ENCODE data around the gene PRKCG.

PRKCG gene

GRCh38 chr19:53876651-53877224 is 5.3 kb upstream of the PRKCG start:
- in situ Hi-C loops (cut with HindIII; ENCODE audit: low pct_unique_long_range_greater_than_20kb, low sequenced_read_pairs): no loop called here
- TF ChIP-seq JUND (IDR thresholded peaks at IDR 0.05; ENCODE audit: low read depth): no peak
- DNase-seq (ENCODE audit: low read depth in 1 of 2, low spot score in 1 of 2): no peak

GRCh38 chr19:53877361-53877766 is 4.6 kb upstream of the PRKCG start:
- in situ Hi-C loops (cut with HindIII; ENCODE audit: low pct_unique_long_range_greater_than_20kb, low sequenced_read_pairs): no loop called here
- no peak for DNase-seq (ENCODE audit: low read depth in 1 of 2, low spot score in 1 of 2)
- TF ChIP-seq JUND (IDR thresholded peaks at IDR 0.05; ENCODE audit: low read depth): no peak

- no peak for TF ChIP-seq JUND (IDR thresholded peaks at IDR 0.05; ENCODE audit: low read depth)
- DNase-seq (ENCODE audit: low read depth in 1 of 2, low spot score in 1 of 2): no peak
- in situ Hi-C loops (cut with HindIII; ENCODE audit: low pct_unique_long_range_greater_than_20kb, low sequenced_read_pairs): no loop called here
Observed at GRCh38 chr19:53878776-53879139, 3.2 kb upstream of the PRKCG start.

GRCh38 chr19:53879140-53880081 is 2.6 kb upstream of the PRKCG start:
- TF ChIP-seq JUND (IDR thresholded peaks at IDR 0.05; ENCODE audit: low read depth): no peak
- in situ Hi-C loops (cut with HindIII; ENCODE audit: low pct_unique_long_range_greater_than_20kb, low sequenced_read_pairs): no loop called here
- DNase-seq (ENCODE audit: low read depth in 1 of 2, low spot score in 1 of 2): peak; percentile 77 to 82

GRCh38 chr19:53880711-53881481 is 1.1 kb upstream of the PRKCG start:
- in situ Hi-C loops (cut with HindIII; ENCODE audit: low pct_unique_long_range_greater_than_20kb, low sequenced_read_pairs): no loop called here
- no peak for TF ChIP-seq JUND (IDR thresholded peaks at IDR 0.05; ENCODE audit: low read depth)
- no peak for DNase-seq (ENCODE audit: low read depth in 1 of 2, low spot score in 1 of 2)

GRCh38 chr19:53882391-53883050 is 524 bp downstream of the PRKCG start:
- in situ Hi-C loops (cut with HindIII; ENCODE audit: low pct_unique_long_range_greater_than_20kb, low sequenced_read_pairs): no loop called here
- TF ChIP-seq JUND (IDR thresholded peaks at IDR 0.05; ENCODE audit: low read depth): no peak
- no peak for DNase-seq (ENCODE audit: low read depth in 1 of 2, low spot score in 1 of 2)

- no peak for DNase-seq (ENCODE audit: low read depth in 1 of 2, low spot score in 1 of 2)
- in situ Hi-C loops (cut with HindIII; ENCODE audit: low pct_unique_long_range_greater_than_20kb, low sequenced_read_pairs): no loop called here
- no peak for TF ChIP-seq JUND (IDR thresholded peaks at IDR 0.05; ENCODE audit: low read depth)
Observed at GRCh38 chr19:53883231-53883661, 1.2 kb downstream of the PRKCG start.

- no peak for DNase-seq (ENCODE audit: low read depth in 1 of 2, low spot score in 1 of 2)
- in situ Hi-C loops (cut with HindIII; ENCODE audit: low pct_unique_long_range_greater_than_20kb, low sequenced_read_pairs): no loop called here
- TF ChIP-seq JUND (IDR thresholded peaks at IDR 0.05; ENCODE audit: low read depth): no peak
Observed at GRCh38 chr19:53883741-53884140, 1.7 kb downstream of the PRKCG start.

- no peak for DNase-seq (ENCODE audit: low read depth in 1 of 2, low spot score in 1 of 2)
- in situ Hi-C loops (cut with HindIII; ENCODE audit: low pct_unique_long_range_greater_than_20kb, low sequenced_read_pairs): no loop called here
- TF ChIP-seq JUND (IDR thresholded peaks at IDR 0.05; ENCODE audit: low read depth): no peak
Observed at GRCh38 chr19:53884256-53884655, 2.3 kb downstream of the PRKCG start.

- no peak for TF ChIP-seq JUND (IDR thresholded peaks at IDR 0.05; ENCODE audit: low read depth)
- in situ Hi-C loops (cut with HindIII; ENCODE audit: low pct_unique_long_range_greater_than_20kb, low sequenced_read_pairs): no loop called here
Observed at GRCh38 chr19:53885036-53885435, 3.0 kb downstream of the PRKCG start.

GRCh38 chr19:53892301-53892980 is 10.4 kb downstream of the PRKCG start:
- in situ Hi-C loops (cut with HindIII; ENCODE audit: low pct_unique_long_range_greater_than_20kb, low sequenced_read_pairs): no loop called here
- no peak for DNase-seq (ENCODE audit: low read depth in 1 of 2, low spot score in 1 of 2)
- TF ChIP-seq JUND (IDR thresholded peaks at IDR 0.05; ENCODE audit: low read depth): no peak

More at GRCh38 chr19:53885036-53885435, 3.0 kb downstream of the PRKCG start:
- DNase-seq (ENCODE audit: low read depth in 1 of 2, low spot score in 1 of 2): no peak

- no peak for DNase-seq (ENCODE audit: low read depth in 1 of 2, low spot score in 1 of 2)
- TF ChIP-seq JUND (IDR thresholded peaks at IDR 0.05; ENCODE audit: low read depth): no peak
- in situ Hi-C loops (cut with HindIII; ENCODE audit: low pct_unique_long_range_greater_than_20kb, low sequenced_read_pairs): no loop called here
Observed at GRCh38 chr19:53892981-53893325, 11.0 kb downstream of the PRKCG start.

Data from T47D (cell line).